Muscle of leg (tissue), 11 donors: ENCODE data around the gene ZDHHC5. TPM values are rescaled to one million over a fixed set of nuclear protein-coding genes. Genes with fewer than 3 reads are reported as not detected.

Source experiments
- DNase-seq: peaks from one replicate; pipeline ENCODE4 v3.0.0; 2013
- H3K27ac ChIP-seq: one replicate; pipeline ENCODE4 v1.5.1; 2013; ENCODE audit warnings: mild to moderate bottlenecking, low read length, control low read depth
- H3K27me3 ChIP-seq: one replicate; pipeline ENCODE4 v1.6.1; 2013; ENCODE audit warnings: low read length; ENCODE audit not compliant: control insufficient read depth, insufficient read depth
- H3K36me3 ChIP-seq: one replicate; pipeline ENCODE4 v1.6.1; 2013; ENCODE audit warnings: low read length; ENCODE audit not compliant: control insufficient read depth, insufficient read depth
- H3K4me1 ChIP-seq: one replicate; pipeline ENCODE4 v1.6.1; 2013; ENCODE audit warnings: low read length; ENCODE audit not compliant: control insufficient read depth, insufficient read depth
- H3K4me3 ChIP-seq: one replicate; pipeline ENCODE4 v1.5.1; 2013; ENCODE audit warnings: low read length, control low read depth
- H3K9me3 ChIP-seq: replicated peaks from 2 replicates; pipeline ENCODE4 v1.6.1; 2013; ENCODE audit warnings: low read depth, low read length; ENCODE audit not compliant: control insufficient read depth
- WGBS: methylation state at CpG from one replicate; pipeline ENCODE4 v1.1.5; 2013; ENCODE audit warnings: missing lambda C conversion rate; ENCODE audit not compliant: insufficient coverage; 5-methylcytosine and 5-hydroxymethylcytosine counted together
- polyA plus RNA-seq, 8 donors: library from polyadenylated mRNA; unstranded; fragments of 120-200 nt; gene quantifications; one replicate each; pipeline versions ENCODE4 v1.2.1 to v1.2.3, GENCODE V29; 2013; ENCODE audit warnings: inconsistent platforms in 1 of 8, low replicate concordance in 1 of 8; ENCODE audit not compliant: insufficient read length in 8 of 8, insufficient read depth in 1 of 8
- total RNA-seq: library from RNA; stranded (reverse); fragments of 120-200 nt; gene quantifications from one replicate; pipeline ENCODE4 v1.2.4, GENCODE V29; 2013

Gene ZDHHC5
- total and polyA plus RNA-seq, 9 donors, result 13.5 to 40.3 (median 31.7) TPM

- Histone ChIP-seq H3K4me3 (no peak overlapping the region), H3K27ac (no peak overlapping the region), H3K9me3 (no peaks in the 10 kb centered on the region), H3K36me3 (peaks cover 40% of the 10 kb centered on the region), H3K27me3 (no peaks in the 10 kb centered on the region), H3K4me1 (peaks cover 14% of the 10 kb centered on the region)
- 86% methylated on average over 1 of the region's 5 CpGs for WGBS
- no peak for DNase-seq
These were observed 77.3 kb downstream of the ZDHHC5 start for GRCh38 chr11:57745206-57745605.

GRCh38 chr11:57746920-57747319 is 79.0 kb downstream of the ZDHHC5 start:
- no peak overlapping the region for H3K4me3 ChIP-seq
- H3K4me1 ChIP-seq, result peaks cover 8% of the 10 kb centered on the region
- no peak for DNase-seq
- no peaks in the 10 kb centered on the region for H3K27me3 ChIP-seq
- WGBS, result no CpG with 5 or more reads among the region's 1 CpG
- H3K9me3 ChIP-seq, result no peaks in the 10 kb centered on the region
- H3K36me3 ChIP-seq, result peaks cover 40% of the 10 kb centered on the region
- H3K27ac ChIP-seq, result no peak overlapping the region

Other genes starting within 250 kb of the ZDHHC5 start
- gene SLC43A3, start 241.0 kb upstream of the ZDHHC5 start, total RNA-seq, result 27.1 TPM
- 10 to 100 TPM; 19.9 to 43.5 (median 29.6) TPM for gene SLC43A3, start 241.0 kb upstream of the ZDHHC5 start, polyA plus RNA-seq
- gene RTN4RL2, start 207.6 kb upstream of the ZDHHC5 start, total RNA-seq, result 2.0 TPM
- 10 to 100 TPM; 11.2 to 27.2 (median 20.4) TPM for gene RTN4RL2, start 207.6 kb upstream of the ZDHHC5 start, polyA plus RNA-seq
- gene SLC43A1, start 152.4 kb upstream of the ZDHHC5 start, total RNA-seq, result 12.2 TPM
- 10 to 100 TPM in 4 of 8 donors, 1 to 10 TPM in 4; 7.1 to 12.5 (median 10.1) TPM for gene SLC43A1, start 152.4 kb upstream of the ZDHHC5 start, polyA plus RNA-seq
- gene TIMM10, start 137.4 kb upstream of the ZDHHC5 start, total RNA-seq, result 44.1 TPM
- 10 to 100 TPM; 36.3 to 61.9 (median 37.8) TPM for gene TIMM10, start 137.4 kb upstream of the ZDHHC5 start, polyA plus RNA-seq
- gene SMTNL1, start 130.5 kb upstream of the ZDHHC5 start, total RNA-seq, result 143 TPM
- gene SMTNL1, start 130.5 kb upstream of the ZDHHC5 start, polyA plus RNA-seq, result 100 to 1,000 TPM in 7 of 8 donors, 10 to 100 TPM in 1; 93.2 to 258 (median 197) TPM
- 18.5 TPM for gene UBE2L6, start 100.4 kb upstream of the ZDHHC5 start, total RNA-seq
- 10 to 100 TPM; 19.9 to 25.6 (median 22.5) TPM for gene UBE2L6, start 100.4 kb upstream of the ZDHHC5 start, polyA plus RNA-seq
- gene SERPING1, start 70.4 kb upstream of the ZDHHC5 start, total RNA-seq, result 31.4 TPM
- 10 to 100 TPM; 71.8 to 97.7 (median 89.0) TPM for gene SERPING1, start 70.4 kb upstream of the ZDHHC5 start, polyA plus RNA-seq
- 0.53 TPM for gene YPEL4, start 18.2 kb upstream of the ZDHHC5 start, total RNA-seq
- 1 to 10 TPM in 7 of 8 donors, under 1 TPM in 1; 0.82 to 2.1 (median 1.7) TPM for gene YPEL4, start 18.2 kb upstream of the ZDHHC5 start, polyA plus RNA-seq
- 12.3 TPM for gene CLP1, start 10.4 kb upstream of the ZDHHC5 start, total RNA-seq
- 10 to 100 TPM in 4 of 8 donors, 1 to 10 TPM in 4; 8.6 to 11.3 (median 10.0) TPM for gene CLP1, start 10.4 kb upstream of the ZDHHC5 start, polyA plus RNA-seq
- 18.9 TPM for gene MED19, start 44.1 kb downstream of the ZDHHC5 start, total RNA-seq
- gene MED19, start 44.1 kb downstream of the ZDHHC5 start, polyA plus RNA-seq, result 10 to 100 TPM; 11.3 to 16.3 (median 14.0) TPM
- 53.7 TPM for gene TMX2, start 44.5 kb downstream of the ZDHHC5 start, total RNA-seq
- 10 to 100 TPM; 45.8 to 55.3 (median 53.8) TPM for gene TMX2, start 44.5 kb downstream of the ZDHHC5 start, polyA plus RNA-seq
- 113 TPM for gene SELENOH, start 73.4 kb downstream of the ZDHHC5 start, total RNA-seq
- gene SELENOH, start 73.4 kb downstream of the ZDHHC5 start, polyA plus RNA-seq, result 10 to 100 TPM; 68.8 to 91.1 (median 78.1) TPM
- not detected for gene BTBD18, start 83.7 kb downstream of the ZDHHC5 start, total RNA-seq
- gene BTBD18, start 83.7 kb downstream of the ZDHHC5 start, polyA plus RNA-seq, result under 1 TPM in 7 of 8 donors, not detected in 1; 0.07 to 0.41 (median 0.09) TPM
- gene CTNND1, start 93.7 kb downstream of the ZDHHC5 start, total RNA-seq, result 110 TPM
- 100 to 1,000 TPM; 106 to 145 (median 128) TPM for gene CTNND1, start 93.7 kb downstream of the ZDHHC5 start, polyA plus RNA-seq